GM18951 (cell line): ENCODE results near the gene AIF1.
A peak's percentile ranks its signal among the peaks of the same experiment; 100 is the strongest.

Source experiments
- POLR2A ChIP-seq: IDR thresholded peaks from 4 replicates; pipeline ENCODE4 v1.6.1; 2011; ENCODE audit warnings: mild to moderate bottlenecking; ENCODE audit not compliant: insufficient read length, insufficient read depth; ENCODE audit errors: extremely low read depth
- in situ Hi-C: fragments of 300-500 bp; cut with MboI; formaldehyde crosslinking; loops from one replicate; pipeline ENCODE4 v1.12.0; 2022; ENCODE audit warnings: low sequenced_read_pairs, mixed read lengths, inconsistent platforms; ENCODE audit not compliant: unreplicated experiment

AIF1 gene

GRCh38 chr6:31651602-31652191 lies 36.7 kb downstream of the AIF1 start:
- no peak for TF ChIP-seq POLR2A
- in situ Hi-C loops = no loop called here

- peak; percentile 58 for TF ChIP-seq POLR2A
- in situ Hi-C loops = no loop called here
Measured at GRCh38 chr6:31652925-31653724, 38.1 kb downstream of the AIF1 start.

- in situ Hi-C loops = no loop called here
- no peak for TF ChIP-seq POLR2A
Measured at GRCh38 chr6:31654574-31655348, 39.7 kb downstream of the AIF1 start.

- in situ Hi-C loops = no loop called here
- no peak for TF ChIP-seq POLR2A
Measured at GRCh38 chr6:31655349-31656237, 40.6 kb downstream of the AIF1 start, which contains the start of gene APOM. APOM (plus strand) TSS chr6:31655894; CDS start chr6:31655967, 73 bp downstream.

GRCh38 chr6:31657406-31658157 lies 42.5 kb downstream of the AIF1 start:
- TF ChIP-seq POLR2A = no peak
- in situ Hi-C loops = no loop called here

GRCh38 chr6:31658158-31658688 lies 43.2 kb downstream of the AIF1 start:
- no peak for TF ChIP-seq POLR2A
- in situ Hi-C loops = no loop called here

- no peak for TF ChIP-seq POLR2A
- in situ Hi-C loops = no loop called here
Measured at GRCh38 chr6:31658983-31659648, 44.1 kb downstream of the AIF1 start.

- in situ Hi-C loops = no loop called here
- TF ChIP-seq POLR2A = no peak
Measured at GRCh38 chr6:31659649-31660380, 44.8 kb downstream of the AIF1 start.

- in situ Hi-C loops = no loop called here
Measured at GRCh38 chr6:31660381-31661261, 45.6 kb downstream of the AIF1 start, which contains the start of gene C6orf47. C6orf47 (minus strand) TSS chr6:31660778; CDS start chr6:31659947, 831 bp downstream.

More at GRCh38 chr6:31660381-31661261, 45.6 kb downstream of the AIF1 start, which contains the start of gene C6orf47:
- peak; percentile 96 for TF ChIP-seq POLR2A
